ENCODE results near the gene CMIP.

The CMIP gene

DNA sequence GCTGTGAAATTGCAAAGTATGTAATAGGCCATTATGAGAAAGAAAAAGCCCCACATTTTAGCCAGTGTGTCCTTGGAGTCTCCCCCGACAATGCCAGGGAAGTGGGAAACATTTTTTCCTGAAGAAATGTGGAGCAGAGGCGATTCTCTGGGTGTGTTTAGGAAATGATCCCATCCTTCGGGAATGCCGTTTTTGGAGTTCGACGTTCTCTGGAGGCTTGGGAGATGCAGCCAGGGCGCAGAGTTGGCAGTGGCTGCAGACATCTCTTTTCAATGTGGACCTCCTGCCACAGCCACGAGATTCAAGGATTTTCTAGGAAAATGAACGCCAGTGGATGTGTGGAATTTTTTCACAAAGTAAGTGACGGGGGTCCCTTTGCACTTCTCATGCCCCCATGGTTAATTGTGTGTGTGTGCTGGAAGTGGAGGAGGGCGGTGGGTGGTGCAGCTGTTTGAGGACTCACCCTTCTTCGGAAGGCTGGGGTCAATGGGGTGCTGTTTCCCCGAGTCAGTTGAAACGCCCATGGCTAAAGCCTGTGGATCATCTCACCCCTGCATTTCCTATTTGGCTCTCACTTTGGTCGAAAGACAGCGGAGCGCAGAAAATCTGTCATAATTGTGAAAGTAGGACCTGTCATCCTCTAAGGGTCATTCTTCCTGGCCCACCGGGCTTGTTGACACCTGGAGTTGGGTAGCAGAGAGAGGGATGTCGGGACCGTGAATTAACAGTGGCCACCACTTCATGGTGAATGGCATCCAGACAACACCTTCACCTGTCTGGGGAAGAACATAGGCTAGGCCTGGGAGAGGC lies 73.2 kb downstream of the CMIP start:
- POLR2A ChIA-PET = no interaction called here
- TF ChIP-seq FOXM1 (IDR thresholded peaks at IDR 0.05; ENCODE audit: borderline replicate concordance) = no peak
- TF ChIP-seq FOXA1 (IDR thresholded peaks at IDR 0.05) = no peak
- no peak for TF ChIP-seq L3MBTL2 (conservative IDR thresholded peaks at IDR 0.05)
- no peak for TF ChIP-seq BHLHE40 (IDR thresholded peaks at IDR 0.05; ENCODE audit: borderline replicate concordance)
- TF ChIP-seq HDGF (IDR thresholded peaks at IDR 0.05; ENCODE audit: borderline replicate concordance) = no peak
- TF ChIP-seq SP1 (IDR thresholded peaks at IDR 0.05) = no peak
- no peak for TF ChIP-seq TARDBP (IDR thresholded peaks at IDR 0.05)
- no peak for TF ChIP-seq ZNF384 (IDR thresholded peaks at IDR 0.05)
- no peak for TF ChIP-seq FOXK2 (IDR thresholded peaks at IDR 0.05)
- CTCF ChIA-PET = no interaction called here
- DNase-seq (ENCODE audit: extremely low spot score) = no peak

DNA sequence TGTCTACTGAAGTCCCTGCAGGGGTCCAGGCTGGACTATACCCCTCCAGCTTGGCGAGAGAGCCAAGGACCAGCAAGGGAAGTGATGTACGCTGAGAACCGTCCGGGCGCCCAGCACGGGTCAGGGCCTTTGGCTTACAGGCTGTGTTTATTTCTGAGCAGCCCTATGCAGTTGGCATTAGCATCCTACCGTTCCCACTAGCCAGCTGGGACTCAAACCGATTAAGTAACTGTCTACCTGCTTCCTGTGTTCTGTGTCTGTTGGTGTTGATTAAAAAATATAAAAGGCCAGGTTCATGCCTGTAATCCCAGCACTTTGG lies 73.8 kb downstream of the CMIP start:
- no peak for DNase-seq (ENCODE audit: extremely low spot score)
- POLR2A ChIA-PET = no interaction called here
- TF ChIP-seq LEF1 (IDR thresholded peaks at IDR 0.05; ENCODE audit: borderline replicate concordance) = no peak
- no peak for TF ChIP-seq L3MBTL2 (conservative IDR thresholded peaks at IDR 0.05)
- TF ChIP-seq SUZ12 (IDR thresholded peaks at IDR 0.05) = no peak
- CTCF ChIA-PET = no interaction called here

GRCh38 chr16:81519301-81520150 lies 74.9 kb downstream of the CMIP start:
- POLR2A ChIA-PET = no interaction called here
- DNase-seq (ENCODE audit: extremely low spot score) = no peak
- CTCF ChIA-PET = no interaction called here
- TF ChIP-seq PKNOX1 (IDR thresholded peaks at IDR 0.05) = no peak
- TF ChIP-seq FOXA1 (IDR thresholded peaks at IDR 0.05) = no peak
- TF ChIP-seq SP1 (IDR thresholded peaks at IDR 0.05) = no peak
- no peak for TF ChIP-seq ELF4 (IDR thresholded peaks at IDR 0.05)
- no peak for TF ChIP-seq HDGF (IDR thresholded peaks at IDR 0.05; ENCODE audit: borderline replicate concordance)
- no peak for TF ChIP-seq ARNT (IDR thresholded peaks at IDR 0.05)
- TF ChIP-seq FOXK2 (IDR thresholded peaks at IDR 0.05) = no peak
- no peak for TF ChIP-seq L3MBTL2 (conservative IDR thresholded peaks at IDR 0.05)
- TF ChIP-seq LEF1 (IDR thresholded peaks at IDR 0.05; ENCODE audit: borderline replicate concordance) = no peak
- TF ChIP-seq NFRKB (IDR thresholded peaks at IDR 0.05) = no peak
- no peak for TF ChIP-seq TARDBP (IDR thresholded peaks at IDR 0.05)
- TF ChIP-seq FOXM1 (IDR thresholded peaks at IDR 0.05; ENCODE audit: borderline replicate concordance) = no peak
- no peak for TF ChIP-seq SUZ12 (IDR thresholded peaks at IDR 0.05)
- TF ChIP-seq ZNF384 (IDR thresholded peaks at IDR 0.05) = no peak
- TF ChIP-seq CTBP1 (IDR thresholded peaks at IDR 0.05; ENCODE audit: borderline replicate concordance) = no peak
- no peak for TF ChIP-seq BHLHE40 (IDR thresholded peaks at IDR 0.05; ENCODE audit: borderline replicate concordance)

DNA sequence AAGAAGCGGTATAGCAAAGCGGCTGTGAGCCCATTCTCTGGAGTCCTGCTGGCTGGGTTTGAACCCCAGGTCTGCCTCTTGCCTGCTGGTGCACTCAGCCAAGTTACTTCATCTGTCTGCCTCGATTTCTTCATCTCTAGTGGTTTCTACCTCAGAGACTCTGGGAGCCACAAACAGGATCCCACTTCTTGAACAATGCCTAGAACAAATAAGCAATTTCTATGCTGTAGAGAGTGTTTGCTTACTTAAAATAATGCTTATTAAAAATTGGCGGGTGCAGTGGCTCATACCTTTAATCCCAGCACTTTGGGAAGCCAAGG lies 75.5 kb downstream of the CMIP start:
- ChIA-PET CTCF (no interaction called here), POLR2A (no interaction called here)
- TF ChIP-seq CTBP1 (IDR thresholded peaks at IDR 0.05; ENCODE audit: borderline replicate concordance) = no peak
- TF ChIP-seq LEF1 (IDR thresholded peaks at IDR 0.05; ENCODE audit: borderline replicate concordance) = no peak
- no peak for TF ChIP-seq ELF4 (IDR thresholded peaks at IDR 0.05)
- TF ChIP-seq FOXA1 (IDR thresholded peaks at IDR 0.05) = no peak
- no peak for TF ChIP-seq ZNF384 (IDR thresholded peaks at IDR 0.05)
- no peak for TF ChIP-seq PKNOX1 (IDR thresholded peaks at IDR 0.05)
- TF ChIP-seq FOXK2 (IDR thresholded peaks at IDR 0.05) = no peak
- TF ChIP-seq SP1 (IDR thresholded peaks at IDR 0.05) = no peak
- TF ChIP-seq TARDBP (IDR thresholded peaks at IDR 0.05) = no peak
- no peak for TF ChIP-seq HDGF (IDR thresholded peaks at IDR 0.05; ENCODE audit: borderline replicate concordance)
- no peak for TF ChIP-seq NFRKB (IDR thresholded peaks at IDR 0.05)
- TF ChIP-seq BHLHE40 (IDR thresholded peaks at IDR 0.05; ENCODE audit: borderline replicate concordance) = no peak
- TF ChIP-seq SUZ12 (IDR thresholded peaks at IDR 0.05) = no peak
- TF ChIP-seq L3MBTL2 (conservative IDR thresholded peaks at IDR 0.05) = no peak
- no peak for TF ChIP-seq ARNT (IDR thresholded peaks at IDR 0.05)
- no peak for DNase-seq (ENCODE audit: extremely low spot score)

GRCh38 chr16:81520560-81521135 lies 76.0 kb downstream of the CMIP start:
- ChIA-PET CTCF (no interaction called here), POLR2A (no interaction called here)
- DNase-seq (ENCODE audit: extremely low spot score) = no peak
- TF ChIP-seq ZNF384 (IDR thresholded peaks at IDR 0.05) (no peak), FOXA1 (IDR thresholded peaks at IDR 0.05) (no peak), FOXM1 (IDR thresholded peaks at IDR 0.05; ENCODE audit: borderline replicate concordance) (no peak), SP1 (IDR thresholded peaks at IDR 0.05) (no peak), NFRKB (IDR thresholded peaks at IDR 0.05) (no peak), PKNOX1 (IDR thresholded peaks at IDR 0.05) (no peak)

DNA sequence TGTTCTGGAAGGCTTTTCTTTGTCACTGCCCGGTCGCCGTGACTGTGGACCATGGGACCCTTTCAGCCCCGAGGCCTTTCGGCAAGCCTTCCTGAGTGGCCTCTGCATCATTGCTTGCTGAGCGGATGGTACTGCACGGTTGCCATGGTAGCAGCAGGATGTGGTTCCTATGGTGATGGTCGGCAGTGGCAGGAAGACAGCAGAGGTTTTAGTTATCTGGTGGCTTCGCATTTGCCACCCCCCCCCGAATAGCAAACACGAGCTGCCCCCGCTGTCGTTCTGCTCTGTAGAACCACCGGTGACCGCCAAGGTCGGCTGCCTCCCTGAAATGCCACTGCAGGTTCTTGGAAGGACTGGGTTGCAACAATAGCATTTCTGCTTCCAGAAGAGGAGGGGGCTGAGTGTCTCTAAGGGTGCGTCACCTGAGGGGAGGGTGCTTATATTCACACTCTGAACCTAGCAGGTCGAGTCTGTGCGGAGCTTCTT lies 76.6 kb downstream of the CMIP start:
- CTCF ChIA-PET = no interaction called here
- POLR2A ChIA-PET = no interaction called here
- TF ChIP-seq ZNF384 (IDR thresholded peaks at IDR 0.05) (no peak), SUZ12 (IDR thresholded peaks at IDR 0.05) (no peak), SP1 (IDR thresholded peaks at IDR 0.05) (no peak), FOXK2 (IDR thresholded peaks at IDR 0.05) (no peak), NFRKB (IDR thresholded peaks at IDR 0.05) (no peak), ELF4 (IDR thresholded peaks at IDR 0.05) (no peak), FOXM1 (IDR thresholded peaks at IDR 0.05; ENCODE audit: borderline replicate concordance) (no peak)
- DNase-seq (ENCODE audit: extremely low spot score) = no peak
